CD4-positive, CD25-positive, alpha-beta regulatory T cell (primary cell): ENCODE data around the gene TFG. TPM values are rescaled to one million over a fixed set of nuclear protein-coding genes. Genes with fewer than 3 reads are reported as not detected.

Experiments
- ATAC-seq, 2 donors: fragments of 150-1000 bp; cut with Tn5 transposase; one replicate each; pipeline ENCODE4 v1.10.0; 2021; ENCODE audit warnings: low read depth in 2 of 2, moderate number of reproducible peaks in 2 of 2, moderate library complexity in 1 of 2
- DNase-seq, 3 donors: peaks; one replicate each; pipeline versions ENCODE4 v3.0.0 to v3.0.0-alpha.2; 2012 to 2022; ENCODE audit warnings: mixed read lengths in 1 of 3
- H3K27ac ChIP-seq: one replicate; pipeline ENCODE4 v1.7.0; 2013; ENCODE audit warnings: mild to moderate bottlenecking, low read length; ENCODE audit not compliant: insufficient read depth, poor library complexity, severe bottlenecking
- H3K27me3 ChIP-seq: one replicate; pipeline ENCODE4 v1.7.0; 2013; ENCODE audit warnings: low read length; ENCODE audit not compliant: control insufficient read depth, insufficient read depth
- H3K36me3 ChIP-seq: one replicate; pipeline ENCODE4 v1.7.0; 2013; ENCODE audit warnings: mild to moderate bottlenecking, low read length, moderate library complexity; ENCODE audit not compliant: control insufficient read depth, insufficient read depth
- H3K4me1 ChIP-seq: 2 replicates; pipeline ENCODE4 v1.7.0; 2013; ENCODE audit warnings: mild to moderate bottlenecking, low read length; ENCODE audit not compliant: insufficient read depth, control insufficient read depth, poor library complexity, severe bottlenecking
- H3K4me3 ChIP-seq: one replicate; pipeline ENCODE4 v1.7.0; 2013; ENCODE audit warnings: low read depth, mild to moderate bottlenecking, low read length, moderate library complexity
- H3K9me3 ChIP-seq, 2 experiments: 1 replicate in 1 of 2; 2 replicates in 1 of 2; pipeline ENCODE4 v1.7.0; 2013; ENCODE audit warnings: low read length in 2 of 2, mild to moderate bottlenecking in 1 of 2, moderate library complexity in 1 of 2; ENCODE audit not compliant: control insufficient read depth in 2 of 2
- H3K27ac Mint-ChIP-seq, 3 donors: one replicate each; pipeline ENCODE4 v1.8.0; 2020 to 2022; ENCODE audit warnings: mild to moderate bottlenecking in 3 of 3, mixed read lengths in 3 of 3, moderate library complexity in 2 of 3
- H3K27me3 Mint-ChIP-seq: one replicate; pipeline ENCODE4 v1.8.0; 2022; ENCODE audit warnings: mild to moderate bottlenecking, mixed read lengths
- H3K36me3 Mint-ChIP-seq: one replicate; pipeline ENCODE4 v1.8.0; 2020; ENCODE audit warnings: mixed read lengths
- H3K4me1 Mint-ChIP-seq, 4 donors: one replicate each; pipeline ENCODE4 v1.8.0; 2020 to 2022; ENCODE audit warnings: mixed read lengths in 4 of 4, mild to moderate bottlenecking in 1 of 4
- H3K4me3 Mint-ChIP-seq, 4 donors: one replicate each; pipeline ENCODE4 v1.8.0; 2020 to 2022; ENCODE audit warnings: mild to moderate bottlenecking in 4 of 4, mixed read lengths in 4 of 4, moderate library complexity in 3 of 4
- H3K9me3 Mint-ChIP-seq, 7 donors: one replicate each; pipeline ENCODE4 v1.8.0; 2020 to 2022; ENCODE audit warnings: mixed read lengths in 7 of 7, mild to moderate bottlenecking in 3 of 7, moderate library complexity in 2 of 7
- polyA plus RNA-seq, 4 donors: library from polyadenylated mRNA; unstranded; fragments of 300-500 nt; fragmentation: Illumina TruSeq; gene quantifications; one replicate each; pipeline ENCODE4 v1.2.3, GENCODE V29; 2021
- total RNA-seq: library from RNA; stranded (reverse); gene quantifications from one replicate; pipeline ENCODE4 v1.2.3, GENCODE V29; 2022

TFG gene
- total and polyA plus RNA-seq, 5 donors from 2014 or later = 46.9 to 56.3 (median 47.1) TPM

GRCh38 chr3:100720426-100720825 is 11.1 kb downstream of the TFG start:
- no peak overlapping the region for H3K27ac ChIP-seq
- DNase-seq (no peak), ATAC-seq (no peak)
- Mint-ChIP-seq H3K4me3 (no peak overlapping the region), H3K27ac (no peak overlapping the region), H3K36me3 (peaks cover 37% of the 10 kb centered on the region), H3K9me3 (no peaks in the 10 kb centered on the region), H3K27me3 (no peaks in the 10 kb centered on the region), H3K4me1 (peaks cover 29 to 40% (median 35%) of the 10 kb centered on the region in 4 donors)
- H3K27me3 ChIP-seq = no peaks in the 10 kb centered on the region
- no peaks in the 10 kb centered on the region for H3K9me3 ChIP-seq
- peaks cover 4% of the 10 kb centered on the region for H3K4me1 ChIP-seq
- H3K4me3 ChIP-seq = no peak overlapping the region
- peaks cover 65% of the 10 kb centered on the region for H3K36me3 ChIP-seq

- H3K4me3 ChIP-seq = no peak overlapping the region
- H3K9me3 ChIP-seq = no peaks in the 10 kb centered on the region
- Mint-ChIP-seq H3K27ac (peak overlapping the region in 2 of 3 donors; percentile 34 to 50), H3K27me3 (no peaks in the 10 kb centered on the region), H3K36me3 (peaks cover 47% of the 10 kb centered on the region), H3K9me3 (no peaks in the 10 kb centered on the region), H3K4me3 (no peak overlapping the region), H3K4me1 (peaks cover 16 to 26% (median 23%) of the 10 kb centered on the region in 4 donors)
- H3K27me3 ChIP-seq = no peaks in the 10 kb centered on the region
- DNase-seq = no peak
- H3K27ac ChIP-seq = no peak overlapping the region
- H3K36me3 ChIP-seq = peaks cover 70% of the 10 kb centered on the region
- H3K4me1 ChIP-seq = no peaks in the 10 kb centered on the region
- no peak for ATAC-seq
Observed at GRCh38 chr3:100725935-100726513, 16.7 kb downstream of the TFG start.

GRCh38 chr3:100726706-100727105 is 17.4 kb downstream of the TFG start:
- DNase-seq (no peak), ATAC-seq (no peak)
- Mint-ChIP-seq H3K27me3 (no peaks in the 10 kb centered on the region), H3K4me1 (peaks cover 16 to 26% (median 23%) of the 10 kb centered on the region in 4 donors), H3K36me3 (peaks cover 41% of the 10 kb centered on the region), H3K27ac (peak overlapping the region; percentile 0 to 57 (median 21)), H3K9me3 (no peaks in the 10 kb centered on the region), H3K4me3 (no peak overlapping the region)
- H3K36me3 ChIP-seq = peaks cover 70% of the 10 kb centered on the region
- H3K27ac ChIP-seq = no peak overlapping the region
- no peaks in the 10 kb centered on the region for H3K27me3 ChIP-seq
- no peaks in the 10 kb centered on the region for H3K4me1 ChIP-seq
- H3K9me3 ChIP-seq = no peaks in the 10 kb centered on the region
- H3K4me3 ChIP-seq = no peak overlapping the region

GRCh38 chr3:100730524-100730923 is 21.2 kb downstream of the TFG start:
- DNase-seq (no peak), ATAC-seq (no peak)
- peaks cover 46% of the 10 kb centered on the region for H3K36me3 Mint-ChIP-seq
- no peaks in the 10 kb centered on the region for H3K27me3 ChIP-seq
- H3K4me3 Mint-ChIP-seq = no peak overlapping the region
- H3K27ac ChIP-seq = no peak overlapping the region
- no peaks in the 10 kb centered on the region for H3K27me3 Mint-ChIP-seq
- no peaks in the 10 kb centered on the region for H3K4me1 ChIP-seq
- H3K9me3 ChIP-seq = no peaks in the 10 kb centered on the region
- H3K4me3 ChIP-seq = no peak overlapping the region
- H3K36me3 ChIP-seq = peaks cover 80% of the 10 kb centered on the region
- no peaks in the 10 kb centered on the region for H3K9me3 Mint-ChIP-seq
- peak overlapping the region in 1 of 3 donors; percentile 9 for H3K27ac Mint-ChIP-seq
- H3K4me1 Mint-ChIP-seq = peaks cover 20 to 40% (median 24%) of the 10 kb centered on the region in 4 donors

GRCh38 chr3:100732435-100732834 is 23.1 kb downstream of the TFG start:
- no peak overlapping the region for H3K4me3 Mint-ChIP-seq
- no peak overlapping the region for H3K27ac ChIP-seq
- H3K36me3 ChIP-seq = peaks cover 92% of the 10 kb centered on the region
- no peaks in the 10 kb centered on the region for H3K4me1 ChIP-seq
- H3K36me3 Mint-ChIP-seq = peaks cover 43% of the 10 kb centered on the region
- H3K9me3 Mint-ChIP-seq = no peaks in the 10 kb centered on the region
- peaks cover 4 to 26% (median 15%) of the 10 kb centered on the region in 4 donors for H3K4me1 Mint-ChIP-seq
- ATAC-seq = no peak
- no peak overlapping the region for H3K4me3 ChIP-seq
- no peaks in the 10 kb centered on the region for H3K9me3 ChIP-seq
- no peaks in the 10 kb centered on the region for H3K27me3 Mint-ChIP-seq
- no peaks in the 10 kb centered on the region for H3K27me3 ChIP-seq
- DNase-seq = no peak
- no peak overlapping the region for H3K27ac Mint-ChIP-seq

GRCh38 chr3:100737334-100737733 is 28.0 kb downstream of the TFG start:
- no peak overlapping the region for H3K4me3 ChIP-seq
- H3K27ac ChIP-seq = no peak overlapping the region
- no peaks in the 10 kb centered on the region for H3K9me3 ChIP-seq
- Mint-ChIP-seq H3K36me3 (peaks cover 44% of the 10 kb centered on the region), H3K9me3 (no peaks in the 10 kb centered on the region), H3K4me3 (no peak overlapping the region), H3K4me1 (peaks cover 0 to 17% (median 13%) of the 10 kb centered on the region in 4 donors), H3K27me3 (no peaks in the 10 kb centered on the region), H3K27ac (no peak overlapping the region)
- H3K27me3 ChIP-seq = no peaks in the 10 kb centered on the region
- H3K4me1 ChIP-seq = no peaks in the 10 kb centered on the region
- ATAC-seq (no peak), DNase-seq (peak in 2 of 3 donors; percentile 4 to 24)
- H3K36me3 ChIP-seq = peaks cover 92% of the 10 kb centered on the region

- Mint-ChIP-seq H3K4me1 (peaks cover 0 to 8% (median 1%) of the 10 kb centered on the region in 4 donors), H3K27me3 (no peaks in the 10 kb centered on the region), H3K27ac (no peak overlapping the region), H3K4me3 (no peak overlapping the region), H3K9me3 (no peaks in the 10 kb centered on the region), H3K36me3 (peaks cover 46% of the 10 kb centered on the region)
- Histone ChIP-seq H3K27ac (no peak overlapping the region), H3K27me3 (no peaks in the 10 kb centered on the region), H3K9me3 (no peaks in the 10 kb centered on the region), H3K4me3 (no peak overlapping the region), H3K36me3 (peaks cover 82% of the 10 kb centered on the region), H3K4me1 (no peaks in the 10 kb centered on the region)
- no peak for ATAC-seq
- DNase-seq = no peak
Observed at GRCh38 chr3:100740207-100740606, 30.9 kb downstream of the TFG start.

GRCh38 chr3:100743535-100743934 is 34.2 kb downstream of the TFG start:
- peaks cover 51% of the 10 kb centered on the region for H3K36me3 Mint-ChIP-seq
- ATAC-seq = no peak

More at GRCh38 chr3:100743535-100743934, 34.2 kb downstream of the TFG start:
- no peak overlapping the region for H3K27ac Mint-ChIP-seq
- H3K9me3 Mint-ChIP-seq = no peaks in the 10 kb centered on the region
- Histone ChIP-seq H3K27me3 (no peaks in the 10 kb centered on the region), H3K9me3 (no peaks in the 10 kb centered on the region), H3K27ac (no peak overlapping the region), H3K4me1 (no peaks in the 10 kb centered on the region), H3K4me3 (no peak overlapping the region), H3K36me3 (peaks cover 76% of the 10 kb centered on the region)
- no peaks in the 10 kb centered on the region for H3K27me3 Mint-ChIP-seq
- H3K4me1 Mint-ChIP-seq = peaks cover 0 to 4% (median 0%) of the 10 kb centered on the region in 4 donors
- H3K4me3 Mint-ChIP-seq = no peak overlapping the region
- DNase-seq = no peak
